Activated CD4-positive, alpha-beta memory T cell treated with anti-CD3 and anti-CD28 coated beads, Interleukin-2, amount 10 ng/mL, durations not matched to agents 7 days and 5 days (primary cell): ENCODE data around the gene DHDH. TPM values are rescaled to one million over a fixed set of nuclear protein-coding genes. Genes with fewer than 3 reads are reported as not detected.

Experiments used
- CTCF ChIA-PET: fragments of 350-600 bp; sonication (Branson Sonifier 250); formaldehyde crosslinking; loops from one replicate; lab custom pipeline; 2021; ENCODE audit warnings: antibody characterized with exemption, inconsistent platforms; lab: Charles Lee
- POLR2A ChIA-PET: fragments of 350-600 bp; sonication (Branson Sonifier 250); formaldehyde crosslinking; loops from one replicate; lab custom pipeline; 2021; ENCODE audit warnings: antibody characterized with exemption; lab: Charles Lee
- DNase-seq: peaks from one replicate; pipeline ENCODE4 v3.0.0-alpha.2; 2020
- H3K27ac Mint-ChIP-seq: one replicate; pipeline ENCODE4 v1.8.0; 2021; ENCODE audit warnings: mild to moderate bottlenecking, mixed read lengths
- H3K27me3 Mint-ChIP-seq: one replicate; pipeline ENCODE4 v1.8.0; 2021; ENCODE audit warnings: mixed read lengths
- H3K36me3 Mint-ChIP-seq: one replicate; pipeline ENCODE4 v1.8.0; 2021; ENCODE audit warnings: low read depth, mixed read lengths
- H3K4me1 Mint-ChIP-seq: one replicate; pipeline ENCODE4 v1.8.0; 2021; ENCODE audit warnings: mixed read lengths
- H3K4me3 Mint-ChIP-seq: one replicate; pipeline ENCODE4 v1.8.0; 2021; ENCODE audit warnings: mild to moderate bottlenecking, mixed read lengths
- H3K9me3 Mint-ChIP-seq: one replicate; pipeline ENCODE4 v1.8.0; 2021; ENCODE audit warnings: mixed read lengths
- total RNA-seq, 2 experiments: library from RNA; stranded (reverse); gene quantifications; one replicate each; pipeline ENCODE4 v1.2.3, GENCODE V29; 2021

DHDH gene
- total RNA-seq, 2 experiments from 2014 or later, result 1.6 to 2.9 TPM

- H3K9me3 Mint-ChIP-seq, result no peaks in the 10 kb centered on the region
- peak overlapping the region; percentile 98 for H3K4me3 Mint-ChIP-seq
- H3K27me3 Mint-ChIP-seq, result no peaks in the 10 kb centered on the region
- no peak for DNase-seq
- H3K36me3 Mint-ChIP-seq, result peaks cover 40% of the 10 kb centered on the region
- CTCF ChIA-PET, result interaction anchor here (1.0 to 3.4 kb wide), 12 partner anchors 9 to 209 kb away, joined by 3 to 103 read pairs (median 16); partner anchors contain the start of genes BAX, CGB7, LHB and NUCB1
- peak overlapping the region; percentile 95 for H3K27ac Mint-ChIP-seq
- H3K4me1 Mint-ChIP-seq, result peaks cover 46% of the 10 kb centered on the region
- POLR2A ChIA-PET, result interaction anchor here (0.9 to 2.7 kb wide), 10 partner anchors 12 to 120 kb away, joined by 3 to 16 read pairs (median 7); partner anchors contain the start of genes BAX, FTL and PPP1R15A
These were observed 58.5 kb downstream of the DHDH start for GRCh38 chr19:48991873-48992580.

- Mint-ChIP-seq H3K36me3 (peaks cover 36% of the 10 kb centered on the region), H3K9me3 (no peaks in the 10 kb centered on the region), H3K4me1 (peaks cover 49% of the 10 kb centered on the region), H3K4me3 (peak overlapping the region; percentile 98), H3K27ac (peak overlapping the region; percentile 95), H3K27me3 (no peaks in the 10 kb centered on the region)
- DNase-seq, result no peak
- CTCF ChIA-PET, result interaction anchor here (0.8 to 3.4 kb wide), 46 partner anchors 9 to 629 kb away, joined by 3 to 103 read pairs (median 5); partner anchors contain the start of genes BAX, CA11, CGB7 and DHDH
- POLR2A ChIA-PET, result interaction anchor here (0.8 to 2.7 kb wide), 21 partner anchors 9 to 649 kb away, joined by 3 to 16 read pairs (median 5); partner anchors contain the start of genes ALDH16A1, BAX, DHDH and FTL
These were observed 59.2 kb downstream of the DHDH start for GRCh38 chr19:48992581-48993174.

GRCh38 chr19:48993175-48994034 is 59.9 kb downstream of the DHDH start, which contains the start of the genes GYS1 and RUVBL2:
Gene GYS1, minus strand, starts transcription at chr19:48993309. Its CDS starts 197 bp downstream, at chr19:48993112.
Gene RUVBL2, plus strand, starts transcription at chr19:48993887. Its CDS starts 25 bp downstream, at chr19:48993912.
- Mint-ChIP-seq H3K27ac (peak within 1 kb of the TSS; percentile 95), H3K27me3 (no peaks in the 10 kb centered on the region), H3K9me3 (no peaks in the 10 kb centered on the region), H3K4me1 (peaks cover 51% of the 10 kb centered on the region), H3K4me3 (peak within 1 kb of the TSS; percentile 98), H3K36me3 (peaks cover 31% of the 10 kb centered on the region)
- ChIA-PET POLR2A (interaction anchor here (0.6 to 2.7 kb wide), 28 partner anchors 9 to 650 kb away, joined by 3 to 16 read pairs (median 4); partner anchors contain the start of genes ALDH16A1, BAX, DHDH and FTL), CTCF (interaction anchor here (0.6 to 3.4 kb wide), 83 partner anchors 9 to 685 kb away, joined by 3 to 103 read pairs (median 4); partner anchors contain the start of genes ALDH16A1, BAX, BCAT2 and CA11)
- DNase-seq, result peak; percentile 99

GRCh38 chr19:48994035-48994386 is 60.5 kb downstream of the DHDH start:
- H3K9me3 Mint-ChIP-seq, result no peaks in the 10 kb centered on the region
- H3K27me3 Mint-ChIP-seq, result no peaks in the 10 kb centered on the region
- no peak for DNase-seq
- ChIA-PET CTCF (interaction anchor here (0.6 to 3.4 kb wide), 49 partner anchors 8 to 646 kb away, joined by 3 to 103 read pairs (median 5); partner anchors contain the start of genes ALDH16A1, BAX, BCAT2 and FTL), POLR2A (interaction anchor here (0.6 to 2.7 kb wide), 23 partner anchors 10 to 650 kb away, joined by 3 to 16 read pairs (median 4); partner anchors contain the start of genes ALDH16A1, BAX, FTL and NUCB1)
- peak overlapping the region; percentile 98 for H3K4me3 Mint-ChIP-seq
- H3K4me1 Mint-ChIP-seq, result peaks cover 51% of the 10 kb centered on the region
- peaks cover 27% of the 10 kb centered on the region for H3K36me3 Mint-ChIP-seq
- H3K27ac Mint-ChIP-seq, result peak overlapping the region; percentile 95

Other genes with a start within 250 kb of the DHDH start
- gene FUT2, start 237.7 kb upstream of the DHDH start, total RNA-seq, result not detected
- gene MAMSTR, start 214.0 kb upstream of the DHDH start, total RNA-seq, result 1 to 10 TPM in 1 of 2 experiments, under 1 TPM in 1; 0.88 to 1.2 TPM
- gene RASIP1, start 193.1 kb upstream of the DHDH start, total RNA-seq, result under 1 TPM; 0.05 to 0.15 TPM
- gene IZUMO1, start 186.8 kb upstream of the DHDH start, total RNA-seq, result not detected
- gene FUT1, start 181.1 kb upstream of the DHDH start, total RNA-seq, result under 1 TPM; 0.28 to 0.45 TPM
- gene FGF21, start 178.2 kb upstream of the DHDH start, total RNA-seq, result not detected
- 10 to 100 TPM; 39.8 TPM for gene BCAT2, start 122.7 kb upstream of the DHDH start, total RNA-seq
- under 1 TPM; 0.50 to 0.63 TPM for gene HSD17B14, start 97.2 kb upstream of the DHDH start, total RNA-seq
- gene PLEKHA4, start 65.1 kb upstream of the DHDH start, total RNA-seq, result 1 to 10 TPM; 4.5 to 5.5 TPM
- gene PPP1R15A, start 61.3 kb upstream of the DHDH start, total RNA-seq, result 10 to 100 TPM; 77.2 to 81.4 TPM
- gene TULP2, start 35.0 kb upstream of the DHDH start, total RNA-seq, result under 1 TPM in 1 of 2 experiments, not detected in 1; 0.13 TPM
- gene NUCB1, start 33.4 kb upstream of the DHDH start, total RNA-seq, result 100 to 1,000 TPM; 287 to 300 TPM
- 100 to 1,000 TPM; 255 to 258 TPM for gene BAX, start 21.2 kb downstream of the DHDH start, total RNA-seq
- 1,000 to 10,000 TPM; 1,110 to 1,123 TPM for gene FTL, start 31.6 kb downstream of the DHDH start, total RNA-seq
- 10 to 100 TPM; 55.1 to 56.3 TPM for gene GYS1, start 59.6 kb downstream of the DHDH start, total RNA-seq
- 10 to 100 TPM; 74.7 to 80.1 TPM for gene RUVBL2, start 60.2 kb downstream of the DHDH start, total RNA-seq
- under 1 TPM; 0.63 to 0.88 TPM for gene LHB, start 83.4 kb downstream of the DHDH start, total RNA-seq
- gene CGB3, start 90.6 kb downstream of the DHDH start, total RNA-seq, result not detected
- not detected for gene CGB2, start 98.2 kb downstream of the DHDH start, total RNA-seq
- gene CGB1, start 103.2 kb downstream of the DHDH start, total RNA-seq, result not detected
- not detected for gene CGB5, start 110.1 kb downstream of the DHDH start, total RNA-seq
- gene CGB8, start 115.4 kb downstream of the DHDH start, total RNA-seq, result not detected
- gene CGB7, start 124.0 kb downstream of the DHDH start, total RNA-seq, result not detected
- gene NTF4, start 131.1 kb downstream of the DHDH start, total RNA-seq, result not detected
- not detected for gene KCNA7, start 139.0 kb downstream of the DHDH start, total RNA-seq
- gene SNRNP70, start 151.8 kb downstream of the DHDH start, total RNA-seq, result 100 to 1,000 TPM; 179 to 188 TPM
- 1 to 10 TPM; 4.3 to 4.7 TPM for gene LIN7B, start 180.7 kb downstream of the DHDH start, total RNA-seq
- gene C19orf73, start 185.4 kb downstream of the DHDH start, total RNA-seq, result 1 to 10 TPM; 1.0 TPM
- gene PPFIA3, start 185.8 kb downstream of the DHDH start, total RNA-seq, result 1 to 10 TPM; 2.6 TPM
- not detected for gene HRC, start 221.7 kb downstream of the DHDH start, total RNA-seq
- under 1 TPM in 1 of 2 experiments, not detected in 1; 0.58 TPM for gene TRPM4, start 224.1 kb downstream of the DHDH start, total RNA-seq